SK-N-MC (cell line): ENCODE measurements around the gene SLC25A6.

Experiments used
- EZH2 ChIP-seq: fragments of 200-600 bp; sonication (generic); IDR thresholded peaks from one replicate; pipeline ENCODE4 v1.6.1; 2017; ENCODE audit warnings: antibody characterized with exemption
- POLR2AphosphoS5 ChIP-seq: IDR thresholded peaks from 2 replicates; pipeline ENCODE4 v1.6.1; 2012; ENCODE audit warnings: mild to moderate bottlenecking, low read depth, low read length, borderline replicate concordance

- no peak; the same call in none of the 2 replicates for TF ChIP-seq POLR2AphosphoS5
- no peak for TF ChIP-seq EZH2
Observed at GRCh38 chrX:1392376-1393068, 609 bp upstream of the SLC25A6 start.
